ENCODE results near the gene SRGAP1.

The SRGAP1 gene

DNA sequence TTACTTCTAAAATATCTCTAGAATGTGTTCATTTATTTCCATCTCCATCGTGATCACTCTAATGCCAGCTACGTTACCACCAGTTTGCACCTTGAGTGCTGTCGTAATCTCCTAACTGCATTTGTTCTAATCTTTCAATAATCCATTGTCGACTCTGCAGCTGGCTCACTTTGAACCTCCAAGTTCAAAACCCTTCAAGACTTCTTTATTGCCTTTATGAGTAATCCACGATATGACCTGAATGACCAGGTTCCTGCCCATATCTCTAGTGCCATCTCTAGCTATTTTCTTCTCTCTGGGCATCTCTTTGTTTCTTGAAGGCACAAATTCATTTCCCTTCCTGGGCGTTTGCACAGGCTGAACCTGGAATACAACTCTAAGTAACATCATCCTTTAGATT lies 76.7 kb downstream of the SRGAP1 start:
- TF ChIP-seq, protein P1, sequence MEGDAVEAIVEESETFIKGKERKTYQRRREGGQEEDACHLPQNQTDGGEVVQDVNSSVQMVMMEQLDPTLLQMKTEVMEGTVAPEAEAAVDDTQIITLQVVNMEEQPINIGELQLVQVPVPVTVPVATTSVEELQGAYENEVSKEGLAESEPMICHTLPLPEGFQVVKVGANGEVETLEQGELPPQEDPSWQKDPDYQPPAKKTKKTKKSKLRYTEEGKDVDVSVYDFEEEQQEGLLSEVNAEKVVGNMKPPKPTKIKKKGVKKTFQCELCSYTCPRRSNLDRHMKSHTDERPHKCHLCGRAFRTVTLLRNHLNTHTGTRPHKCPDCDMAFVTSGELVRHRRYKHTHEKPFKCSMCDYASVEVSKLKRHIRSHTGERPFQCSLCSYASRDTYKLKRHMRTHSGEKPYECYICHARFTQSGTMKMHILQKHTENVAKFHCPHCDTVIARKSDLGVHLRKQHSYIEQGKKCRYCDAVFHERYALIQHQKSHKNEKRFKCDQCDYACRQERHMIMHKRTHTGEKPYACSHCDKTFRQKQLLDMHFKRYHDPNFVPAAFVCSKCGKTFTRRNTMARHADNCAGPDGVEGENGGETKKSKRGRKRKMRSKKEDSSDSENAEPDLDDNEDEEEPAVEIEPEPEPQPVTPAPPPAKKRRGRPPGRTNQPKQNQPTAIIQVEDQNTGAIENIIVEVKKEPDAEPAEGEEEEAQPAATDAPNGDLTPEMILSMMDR (conservative IDR thresholded peaks at IDR 0.05) = no peak
- no peak overlapping the region for H3K27ac ChIP-seq

DNA sequence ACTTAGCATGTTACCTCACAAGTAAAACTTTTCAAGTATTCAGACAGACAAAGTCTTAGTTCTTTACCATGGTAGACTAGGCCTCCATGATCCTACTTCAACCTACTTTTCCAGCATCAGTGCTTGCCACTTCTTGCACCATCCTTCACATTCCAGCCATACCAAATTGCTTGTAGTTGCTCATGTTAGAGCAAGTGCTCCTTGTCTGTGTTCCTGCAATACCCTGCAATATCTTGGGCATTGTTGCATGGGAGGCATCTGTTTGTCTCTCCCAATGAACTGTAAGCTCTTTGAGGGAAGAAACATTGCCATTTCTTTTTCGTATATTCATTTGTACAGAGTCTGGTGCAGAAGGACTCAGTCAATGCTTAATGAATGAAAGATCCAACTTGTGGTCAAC lies 78.0 kb downstream of the SRGAP1 start:
- TF ChIP-seq, protein P1 (conservative IDR thresholded peaks at IDR 0.05) = no peak
- no peak overlapping the region for H3K27ac ChIP-seq

DNA sequence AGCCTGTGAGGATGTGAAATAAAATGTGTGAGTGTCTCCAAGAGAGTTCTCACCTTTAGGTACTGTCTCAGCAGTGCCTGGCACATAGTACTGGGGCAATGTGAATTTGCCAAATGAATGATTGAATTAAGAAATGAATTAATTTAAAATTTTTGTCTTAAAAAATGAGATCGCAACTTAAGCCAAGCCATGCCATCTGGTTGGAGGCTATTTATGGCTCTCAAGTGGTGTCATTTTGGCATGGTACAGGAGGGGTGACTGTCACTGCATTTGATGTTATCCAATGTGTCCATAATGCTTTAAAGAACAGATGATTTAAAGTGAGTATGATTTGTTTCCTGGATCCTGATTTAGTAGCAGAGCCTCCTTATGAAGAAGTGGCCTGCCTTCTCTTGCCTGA lies 80.3 kb downstream of the SRGAP1 start:
- TF ChIP-seq, protein P1 (conservative IDR thresholded peaks at IDR 0.05) = no peak
- no peak overlapping the region for H3K27ac ChIP-seq

DNA sequence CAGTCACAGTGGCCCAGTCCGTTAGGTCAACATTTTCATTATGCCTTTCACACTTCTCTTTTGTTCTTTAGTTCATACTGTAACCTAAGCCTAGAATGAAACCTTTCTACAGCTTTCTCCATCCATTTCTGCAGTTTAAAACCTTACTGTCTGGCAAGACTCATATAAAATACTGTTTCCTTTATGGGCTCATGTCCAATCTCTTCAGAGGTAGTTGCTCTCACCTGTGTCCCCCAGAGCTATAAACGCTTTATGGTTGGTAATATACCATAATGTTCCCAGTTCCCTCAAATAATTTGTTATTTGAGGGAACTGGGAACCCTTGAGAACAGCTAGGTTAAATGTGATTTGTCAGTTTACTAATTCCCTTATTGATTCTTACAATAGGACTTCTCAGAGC lies 83.0 kb downstream of the SRGAP1 start:
- TF ChIP-seq, protein P1 (conservative IDR thresholded peaks at IDR 0.05) = no peak
- H3K27ac ChIP-seq = no peak overlapping the region

DNA sequence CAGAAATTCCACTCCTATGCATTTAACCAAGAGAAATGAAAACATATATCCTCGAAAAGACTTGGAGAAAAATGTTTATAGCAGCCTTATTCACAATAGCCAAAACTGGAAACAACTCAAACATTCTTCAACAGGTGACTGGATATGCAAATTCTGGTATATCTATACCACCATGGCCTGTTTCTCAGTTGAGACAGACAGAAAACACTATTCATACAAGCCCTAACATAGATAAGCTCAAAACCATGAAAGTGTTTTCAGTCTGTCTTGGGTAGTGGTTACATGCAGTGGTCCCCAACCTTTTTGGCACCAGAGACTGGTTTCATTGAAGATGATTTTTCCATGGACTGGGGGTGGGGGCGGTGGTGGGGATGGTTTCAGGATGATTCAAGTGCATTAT lies 83.8 kb downstream of the SRGAP1 start:
- H3K27ac ChIP-seq = no peak overlapping the region
- TF ChIP-seq, protein P1 (conservative IDR thresholded peaks at IDR 0.05) = no peak

DNA sequence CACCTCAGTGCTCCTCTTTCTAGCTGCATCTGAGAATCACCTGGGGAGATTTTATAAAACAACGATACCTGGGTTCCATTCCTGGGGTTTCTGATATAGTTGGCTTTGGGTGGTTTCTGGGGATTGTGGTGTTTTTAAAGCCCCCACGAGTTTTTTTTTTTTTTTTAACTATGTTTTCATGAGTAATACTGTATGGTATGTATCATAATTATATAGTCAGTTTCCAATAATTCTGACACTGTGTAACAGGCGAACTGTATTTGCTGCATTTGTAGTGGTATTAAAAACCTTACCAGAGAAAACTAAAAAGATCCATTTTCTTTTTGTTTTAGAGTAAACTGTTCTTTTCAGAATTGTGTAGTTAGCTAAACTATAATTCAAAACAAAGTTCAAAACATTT lies 84.9 kb downstream of the SRGAP1 start:
- no peak overlapping the region for H3K27ac ChIP-seq
- TF ChIP-seq, protein P1 (conservative IDR thresholded peaks at IDR 0.05) = no peak

DNA sequence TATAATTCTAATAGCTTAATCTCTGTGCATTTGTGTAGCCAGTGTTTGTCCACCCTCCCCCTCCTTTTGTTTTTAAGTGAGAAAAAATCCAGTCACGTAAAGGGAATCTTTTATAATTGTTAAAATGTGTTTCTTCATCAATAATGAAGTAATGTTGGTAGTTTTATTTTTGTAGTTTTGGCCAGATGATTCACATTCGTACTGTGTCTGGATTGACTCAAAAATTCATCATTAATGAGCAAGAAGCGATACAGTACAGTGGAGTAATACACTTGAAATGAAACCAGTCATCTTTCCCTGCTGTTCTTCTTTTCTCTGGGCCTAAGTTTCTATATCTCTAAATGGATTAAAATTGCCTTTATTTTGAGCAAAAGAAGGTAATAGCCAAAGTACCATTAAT lies 86.5 kb downstream of the SRGAP1 start:
- H3K27ac ChIP-seq = no peak overlapping the region
- TF ChIP-seq, protein P1 (conservative IDR thresholded peaks at IDR 0.05) = no peak

DNA sequence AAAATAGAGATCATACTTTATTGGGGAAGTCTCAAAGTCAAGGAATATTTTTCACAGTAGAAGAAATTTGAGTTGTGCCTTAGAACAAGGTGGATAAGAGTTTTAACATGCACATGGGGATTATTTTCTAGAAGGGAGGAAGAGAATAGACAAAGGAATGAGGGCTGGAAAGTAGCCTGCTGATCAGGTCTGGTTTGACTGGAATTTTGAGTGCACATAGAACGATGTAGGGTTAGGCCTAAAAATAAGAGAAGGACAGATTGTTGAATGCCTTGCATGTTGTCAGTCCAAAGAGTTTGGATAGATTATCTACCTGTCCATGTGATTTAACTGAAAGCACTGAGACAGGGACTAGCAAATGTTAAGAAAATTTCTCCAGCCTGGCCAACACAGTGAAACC lies 87.2 kb downstream of the SRGAP1 start:
- TF ChIP-seq, protein P1 (conservative IDR thresholded peaks at IDR 0.05) = no peak
- no peak overlapping the region for H3K27ac ChIP-seq

Data from VCaP (cell line).